GM10248 (cell line): Measurements from ENCODE around the gene THEMIS.
A peak's percentile ranks its signal among the peaks of the same experiment; 100 is the strongest.

Experiments
- CTCF ChIA-PET: fragments of 300-600 bp; sonication (Branson Sonifier 250); formaldehyde crosslinking; extraction: SDS; loops from one replicate; lab custom pipeline; 2021; ENCODE audit warnings: antibody characterized with exemption; lab: Yijun Ruan, JAX
- POLR2A ChIA-PET: fragments of 350-650 bp; sonication (Branson Sonifier 250); formaldehyde crosslinking; extraction: SDS; loops from one replicate; lab custom pipeline; 2020; ENCODE audit warnings: antibody characterized with exemption; lab: Yijun Ruan, JAX
- DNase-seq: peaks from one replicate; pipeline ENCODE4 v3.0.0; 2012; ENCODE audit errors: extremely low spot score
- TF ChIP-seq, protein P1 (sequence below): IDR thresholded peaks from 2 replicates; pipeline ENCODE4 v1.5.1; 2012; ENCODE audit warnings: mild to moderate bottlenecking, low read depth; ENCODE audit errors: extremely low read depth, missing control alignments, control extremely low read depth

Gene THEMIS

DNA sequence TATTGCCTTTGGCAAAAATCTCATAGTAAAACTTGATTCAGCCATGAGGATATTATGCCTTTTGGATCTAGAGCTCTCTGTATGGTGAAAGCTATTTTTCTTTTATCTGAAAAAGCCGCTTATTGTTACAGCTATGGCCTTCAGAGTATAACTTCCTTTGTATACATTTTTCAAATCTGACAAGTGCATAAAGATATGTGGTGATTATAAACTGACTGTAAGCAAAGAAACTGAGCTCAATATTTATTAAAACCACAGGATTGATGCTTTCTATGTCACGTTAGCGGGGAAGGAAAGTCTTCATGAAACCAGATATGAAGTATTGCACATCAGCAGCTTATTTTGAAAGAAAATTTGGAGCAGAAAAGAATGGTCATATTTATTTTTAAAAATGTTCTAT is 151.8 kb downstream of the THEMIS start:
- CTCF ChIA-PET, result interaction anchor here (2.5 kb wide), 1 partner anchor 12 kb away, joined by 13 read pairs; no protein-coding TSS in a partner anchor
- no peak for DNase-seq
- POLR2A ChIA-PET, result no interaction called here

DNA sequence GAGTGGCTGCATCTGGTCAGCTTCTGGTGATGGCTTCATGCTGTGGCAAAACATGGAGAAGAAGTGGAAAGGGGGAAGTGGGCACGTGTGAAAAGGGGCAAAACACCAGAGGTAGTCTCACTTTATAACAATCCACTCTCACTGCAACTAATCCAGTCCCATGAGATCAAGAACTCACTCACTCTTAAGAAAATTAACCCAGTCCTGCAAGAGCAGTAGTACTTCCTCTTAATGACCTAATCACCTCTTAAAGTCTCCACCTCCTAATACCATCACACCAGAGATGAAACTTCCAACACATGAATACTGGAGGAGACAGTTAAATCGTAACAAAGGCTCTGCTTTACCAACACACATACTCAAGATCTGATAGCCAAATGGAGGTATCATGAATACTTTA is 152.6 kb downstream of the THEMIS start:
- no peak for DNase-seq
- ChIA-PET POLR2A (no interaction called here), CTCF (interaction anchor here (2.5 kb wide), 1 partner anchor 11 kb away, joined by 13 read pairs; no protein-coding TSS in a partner anchor)
- TF ChIP-seq, protein P1, sequence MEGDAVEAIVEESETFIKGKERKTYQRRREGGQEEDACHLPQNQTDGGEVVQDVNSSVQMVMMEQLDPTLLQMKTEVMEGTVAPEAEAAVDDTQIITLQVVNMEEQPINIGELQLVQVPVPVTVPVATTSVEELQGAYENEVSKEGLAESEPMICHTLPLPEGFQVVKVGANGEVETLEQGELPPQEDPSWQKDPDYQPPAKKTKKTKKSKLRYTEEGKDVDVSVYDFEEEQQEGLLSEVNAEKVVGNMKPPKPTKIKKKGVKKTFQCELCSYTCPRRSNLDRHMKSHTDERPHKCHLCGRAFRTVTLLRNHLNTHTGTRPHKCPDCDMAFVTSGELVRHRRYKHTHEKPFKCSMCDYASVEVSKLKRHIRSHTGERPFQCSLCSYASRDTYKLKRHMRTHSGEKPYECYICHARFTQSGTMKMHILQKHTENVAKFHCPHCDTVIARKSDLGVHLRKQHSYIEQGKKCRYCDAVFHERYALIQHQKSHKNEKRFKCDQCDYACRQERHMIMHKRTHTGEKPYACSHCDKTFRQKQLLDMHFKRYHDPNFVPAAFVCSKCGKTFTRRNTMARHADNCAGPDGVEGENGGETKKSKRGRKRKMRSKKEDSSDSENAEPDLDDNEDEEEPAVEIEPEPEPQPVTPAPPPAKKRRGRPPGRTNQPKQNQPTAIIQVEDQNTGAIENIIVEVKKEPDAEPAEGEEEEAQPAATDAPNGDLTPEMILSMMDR, result no peak

More for the DNA sequence above, 151.8 kb downstream of the THEMIS start:
- TF ChIP-seq, protein P1, result no peak

DNA sequence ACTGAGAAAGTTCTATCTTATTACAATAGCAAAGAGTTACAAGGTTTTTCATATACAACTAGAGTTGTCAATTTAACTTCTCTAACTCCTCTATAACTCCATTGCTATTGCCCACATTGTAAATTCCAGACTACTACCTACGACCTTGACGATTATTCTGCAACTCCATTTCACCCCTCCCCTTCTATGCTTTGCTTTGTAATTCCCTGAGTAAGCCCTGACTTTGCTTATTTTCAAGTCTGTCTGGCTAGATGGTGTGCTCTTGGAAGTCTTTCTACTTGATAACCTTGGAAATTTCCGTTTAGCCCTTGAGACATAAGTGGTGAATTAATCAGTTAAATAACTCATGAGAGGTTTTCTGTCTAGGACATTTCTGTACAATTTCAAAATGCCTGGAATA is 162.4 kb downstream of the THEMIS start:
- TF ChIP-seq, protein P1, result no peak
- CTCF ChIA-PET, result interaction anchor here (1.4 to 3.7 kb wide), 5 partner anchors 10 to 992 kb away, joined by 3 to 17 read pairs (median 13); no protein-coding TSS in a partner anchor
- no peak for DNase-seq
- POLR2A ChIA-PET, result no interaction called here

DNA sequence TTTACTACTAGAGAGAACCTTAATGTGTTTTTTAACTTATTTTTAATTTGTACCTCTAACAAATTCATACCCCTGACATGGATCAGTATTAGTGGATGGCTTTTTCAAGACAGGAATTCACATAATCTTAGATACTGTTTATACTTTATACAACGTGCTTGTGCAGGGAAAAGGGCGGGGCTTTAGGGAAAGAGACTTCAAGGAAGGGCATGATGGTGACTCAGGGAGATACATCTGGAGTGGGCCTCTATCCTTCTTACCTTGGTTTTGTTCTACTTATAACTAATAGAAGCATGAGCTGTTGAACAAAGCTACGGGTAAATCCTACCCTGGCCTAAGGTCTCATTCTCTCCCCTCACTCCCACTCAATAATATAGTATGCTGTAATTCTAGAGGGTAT is 163.1 kb downstream of the THEMIS start:
- no peak for DNase-seq
- TF ChIP-seq, protein P1, result no peak
- CTCF ChIA-PET, result interaction anchor here (1.0 to 3.7 kb wide), 11 partner anchors 10 to 1633 kb away, joined by 3 to 20 read pairs (median 7); no protein-coding TSS in a partner anchor

DNA sequence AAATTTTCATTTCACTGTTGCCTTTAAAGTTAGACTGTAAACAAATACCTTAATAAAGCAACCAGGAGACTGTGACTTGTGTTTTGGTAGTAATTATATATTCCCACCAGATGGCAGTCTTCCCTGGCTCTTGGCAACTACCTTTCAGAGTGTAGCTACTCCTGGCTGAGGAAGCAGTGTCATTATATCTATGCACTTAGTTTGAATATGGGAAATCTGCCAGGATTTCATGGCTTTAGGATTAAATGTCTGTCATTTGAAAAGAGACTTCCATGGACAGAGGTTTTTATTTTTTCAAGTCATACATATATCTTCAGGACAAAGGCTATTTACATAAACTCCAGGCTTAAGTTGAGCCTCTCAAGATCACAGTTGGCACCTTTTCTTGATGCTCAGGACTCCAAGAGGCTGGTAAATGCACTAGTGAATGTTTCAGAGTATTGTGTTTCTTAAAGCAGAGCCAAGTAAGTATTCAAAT is 163.8 kb downstream of the THEMIS start:
- peak; percentile 32 for DNase-seq
- ChIA-PET POLR2A (no interaction called here), CTCF (interaction anchor here (0.6 to 3.7 kb wide), 14 partner anchors 10 to 1633 kb away, joined by 3 to 20 read pairs (median 4); no protein-coding TSS in a partner anchor)
- TF ChIP-seq, protein P1, result peak; percentile 54

More for the DNA sequence above, 163.1 kb downstream of the THEMIS start:
- POLR2A ChIA-PET, result no interaction called here

DNA sequence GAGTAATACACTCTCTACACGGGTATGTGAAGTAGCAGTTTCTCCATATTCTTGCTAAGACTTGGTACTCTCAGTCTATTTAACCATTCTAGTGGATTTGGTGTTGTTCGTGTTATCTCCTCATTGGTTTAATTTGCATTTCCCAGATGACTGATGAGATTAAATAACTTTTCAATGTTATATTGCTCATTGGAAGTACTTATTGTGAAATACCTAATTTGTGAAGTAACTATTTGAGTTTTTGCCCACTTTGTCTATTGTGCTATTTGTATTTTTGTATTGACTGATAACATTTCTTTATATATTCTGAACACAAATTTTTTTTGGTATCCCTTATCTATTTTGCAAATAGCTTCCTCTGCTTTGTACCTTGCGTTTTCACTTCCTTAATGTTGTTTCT is 167.9 kb downstream of the THEMIS start:
- ChIA-PET CTCF (interaction anchor here (1.9 kb wide), 1 partner anchor 8 kb away, joined by 7 read pairs; no protein-coding TSS in a partner anchor), POLR2A (no interaction called here)
- TF ChIP-seq, protein P1, result no peak
- no peak for DNase-seq
